GM12878 (cell line): Measurements from ENCODE around the gene MRTFB.

Source experiments
- ASH2L ChIP-seq: fragments of 300-600, 200-600 bp; sonication (generic); IDR thresholded peaks from 2 replicates; pipeline ENCODE4 v1.6.1; 2017; ENCODE audit warnings: low read depth, mild to moderate bottlenecking, borderline replicate concordance
- CTCF ChIP-seq, 3 experiments: IDR thresholded peaks in 2 of 3; conservative IDR thresholded peaks in 1 of 3; 2 replicates each; pipeline ENCODE4 v1.5.1; 2011; ENCODE audit warnings: low read depth in 3 of 3, low read length in 3 of 3, mild to moderate bottlenecking in 3 of 3, control low read depth in 2 of 3, moderate library complexity in 2 of 3, inconsistent platforms in 1 of 3, mixed read lengths in 1 of 3; ENCODE audit not compliant: control insufficient read depth in 2 of 3, insufficient read depth in 1 of 3; ENCODE audit errors: extremely low read depth in 1 of 3
- EZH2 ChIP-seq: IDR thresholded peaks from 2 replicates; pipeline ENCODE4 v1.6.1; 2012; ENCODE audit warnings: low read depth, mild to moderate bottlenecking, control low read depth, inconsistent platforms, low read length, borderline replicate concordance; ENCODE audit not compliant: control insufficient read depth
- FOXM1 ChIP-seq: IDR thresholded peaks from 2 replicates; pipeline ENCODE4 v1.6.1; 2012; ENCODE audit warnings: low read depth, mild to moderate bottlenecking, inconsistent platforms, low read length, moderate library complexity
- JUND ChIP-seq: IDR thresholded peaks from 2 replicates; pipeline ENCODE4 v1.6.1; 2012; ENCODE audit warnings: low read depth, mild to moderate bottlenecking, low read length, improper control_type of control experiment, moderate library complexity
- KLF5 ChIP-seq: fragments of 450-650 bp; IDR thresholded peaks from 2 replicates; pipeline ENCODE4 v1.6.1; 2014; ENCODE audit warnings: mild to moderate bottlenecking; ENCODE audit not compliant: partially characterized antibody
- RAD21 ChIP-seq: IDR thresholded peaks from 2 replicates; pipeline ENCODE4 v1.6.1; 2011; ENCODE audit warnings: mild to moderate bottlenecking, low read depth, low read length, moderate library complexity; ENCODE audit not compliant: insufficient read depth
- SUZ12 ChIP-seq: fragments of 200-600 bp; sonication (generic); IDR thresholded peaks from one replicate; pipeline ENCODE4 v1.6.1; 2018; ENCODE audit warnings: antibody characterized with exemption, mild to moderate bottlenecking; ENCODE audit not compliant: unreplicated experiment
- TCF12 ChIP-seq: IDR thresholded peaks from 2 replicates; pipeline ENCODE4 v1.6.1; 2011; ENCODE audit warnings: low read depth, mild to moderate bottlenecking, low read length

GRCh38 chr16:14042706-14043105, 28.4 kb upstream of the MRTFB start:
- no peak for TF ChIP-seq FOXM1
- TF ChIP-seq CTCF (IDR thresholded peaks at IDR 0.05 in 2 of 3, conservative IDR thresholded peaks at IDR 0.05 in 1 of 3; ENCODE audit: control insufficient read depth in 2 of 3, extremely low read depth in 1 of 3, insufficient read depth in 1 of 3, low read depth in 3 of 3, low read length in 3 of 3), result no peak
- TF ChIP-seq TCF12, result no peak
- no peak for TF ChIP-seq SUZ12
- TF ChIP-seq RAD21, result no peak
- TF ChIP-seq EZH2, result no peak
- no peak for TF ChIP-seq KLF5
- no peak for TF ChIP-seq ASH2L
- no peak for TF ChIP-seq JUND
